ENCODE measurements around the gene MTERF1. TPM values are rescaled to one million over a fixed set of nuclear protein-coding genes. Genes with fewer than 3 reads are reported as not detected.
"Not testable (repeated sequence)": the region's sequence is repeated elsewhere in the genome, so short reads cannot be mapped to it uniquely, and the experiment has no call there.

Gene MTERF1
- total RNA-seq, 4 donors from 2014 or later = 4.0 to 10.3 (median 6.8) TPM

DNA sequence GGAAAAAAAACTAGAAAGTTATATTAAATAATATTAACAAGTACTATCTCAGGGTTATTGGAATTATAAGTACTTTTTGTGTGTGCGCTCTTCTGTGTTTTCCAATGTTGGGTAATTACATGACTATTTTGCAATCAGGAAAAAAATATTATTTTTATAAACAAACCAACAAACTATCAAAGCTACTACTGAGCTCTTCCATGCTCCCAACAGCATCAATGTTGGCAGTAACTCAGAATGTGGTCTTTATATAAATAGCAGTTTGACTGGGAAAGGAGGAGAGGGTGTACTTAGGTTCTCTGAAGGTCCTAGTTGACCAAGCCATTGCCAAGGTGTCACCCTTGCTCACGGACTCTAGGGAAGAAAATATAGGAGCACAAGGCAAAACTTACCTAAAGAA is 15.0 kb downstream of the MTERF1 start:
- TF ChIP-seq POLR2AphosphoS5 (IDR thresholded peaks at IDR 0.05) (no peak), POLR2A (IDR thresholded peaks at IDR 0.05) (no peak), CTCF (IDR thresholded peaks at IDR 0.05) (no peak), EP300 (IDR thresholded peaks at IDR 0.05) (no peak)
- H3K27ac ChIP-seq = no peak overlapping the region
- H3K4me3 ChIP-seq = no peak overlapping the region
- H3K27me3 ChIP-seq = no peaks in the 10 kb centered on the region
- H3K4me1 ChIP-seq = no peaks in the 10 kb centered on the region
- H3K9me3 ChIP-seq = no peaks in the 10 kb centered on the region
- WGBS = 81% methylated on average over 2 of the region's 2 CpGs
- DNase-seq (ENCODE audit: low spot score in 2 of 2) = no peak
- no peaks in the 10 kb centered on the region for H3K36me3 ChIP-seq

- not testable (repeated sequence) for H3K27ac ChIP-seq; H3K36me3 ChIP-seq; H3K27me3 ChIP-seq; H3K9me3 ChIP-seq; DNase-seq (ENCODE audit: low spot score in 2 of 2); H3K4me1 ChIP-seq; H3K4me3 ChIP-seq
These were observed 15.9 kb downstream of the MTERF1 start for GRCh38 chr7:91864604-91865003.

- H3K27me3 ChIP-seq = no peaks in the 10 kb centered on the region
- H3K27ac ChIP-seq = no peak overlapping the region
- H3K36me3 ChIP-seq = no peaks in the 10 kb centered on the region
- H3K4me3 ChIP-seq = no peak overlapping the region
- 95% methylated on average over 6 of the region's 6 CpGs for WGBS
- no peaks in the 10 kb centered on the region for H3K4me1 ChIP-seq
- no peak for DNase-seq (ENCODE audit: low spot score in 2 of 2)
- no peaks in the 10 kb centered on the region for H3K9me3 ChIP-seq
- no peak for TF ChIP-seq POLR2AphosphoS5 (IDR thresholded peaks at IDR 0.05)
- no peak for TF ChIP-seq CTCF (IDR thresholded peaks at IDR 0.05)
- TF ChIP-seq POLR2A (IDR thresholded peaks at IDR 0.05) = no peak
- no peak for TF ChIP-seq EP300 (IDR thresholded peaks at IDR 0.05)
These were observed 16.4 kb downstream of the MTERF1 start for GRCh38 chr7:91864070-91864469.

- DNase-seq (ENCODE audit: low spot score in 2 of 2) = no peak
- Histone ChIP-seq H3K36me3 (no peaks in the 10 kb centered on the region), H3K4me3 (no peak overlapping the region), H3K27ac (no peak overlapping the region), H3K27me3 (no peaks in the 10 kb centered on the region), H3K9me3 (no peaks in the 10 kb centered on the region), H3K4me1 (peaks cover 4% of the 10 kb centered on the region)
- TF ChIP-seq POLR2AphosphoS5 (IDR thresholded peaks at IDR 0.05) = no peak
- no peak for TF ChIP-seq POLR2A (IDR thresholded peaks at IDR 0.05)
- no peak for TF ChIP-seq CTCF (IDR thresholded peaks at IDR 0.05)
- TF ChIP-seq EP300 (IDR thresholded peaks at IDR 0.05) = no peak
These were observed 28.2 kb downstream of the MTERF1 start for GRCh38 chr7:91852263-91852741.

GRCh38 chr7:91850455-91850854 is 30.0 kb downstream of the MTERF1 start:
- H3K4me1 ChIP-seq = peaks cover 11% of the 10 kb centered on the region
- TF ChIP-seq EP300 (IDR thresholded peaks at IDR 0.05) (no peak), POLR2AphosphoS5 (IDR thresholded peaks at IDR 0.05) (no peak), CTCF (IDR thresholded peaks at IDR 0.05) (no peak), POLR2A (IDR thresholded peaks at IDR 0.05) (no peak)
- no peaks in the 10 kb centered on the region for H3K9me3 ChIP-seq
- no peak overlapping the region for H3K4me3 ChIP-seq
- H3K27me3 ChIP-seq = no peaks in the 10 kb centered on the region
- DNase-seq (ENCODE audit: low spot score in 2 of 2) = no peak
- no peak overlapping the region for H3K27ac ChIP-seq
- no peaks in the 10 kb centered on the region for H3K36me3 ChIP-seq

GRCh38 chr7:91847876-91848588 is 32.5 kb downstream of the MTERF1 start:
- no peaks in the 10 kb centered on the region for H3K36me3 ChIP-seq
- H3K4me1 ChIP-seq = peaks cover 11% of the 10 kb centered on the region
- H3K27me3 ChIP-seq = no peaks in the 10 kb centered on the region
- H3K4me3 ChIP-seq = no peak overlapping the region
- DNase-seq (ENCODE audit: low spot score in 2 of 2) = no peak
- TF ChIP-seq CTCF (IDR thresholded peaks at IDR 0.05) = no peak
- no peak for TF ChIP-seq POLR2A (IDR thresholded peaks at IDR 0.05)
- no peak for TF ChIP-seq POLR2AphosphoS5 (IDR thresholded peaks at IDR 0.05)
- TF ChIP-seq EP300 (IDR thresholded peaks at IDR 0.05) = no peak
- no peak overlapping the region for H3K27ac ChIP-seq
- WGBS = 85% methylated on average over 4 of the region's 4 CpGs
- no peaks in the 10 kb centered on the region for H3K9me3 ChIP-seq

Data from suprapubic skin (tissue), 4 donors.